Keratinocyte (primary cell): ENCODE results near the gene NEDD1. TPM values are rescaled to one million over a fixed set of nuclear protein-coding genes. Genes with fewer than 3 reads are reported as not detected.

Experiments used
- DNase-seq: peaks from one replicate; pipeline ENCODE4 v3.0.0-alpha.2; 2011; ENCODE audit warnings: low read depth, missing footprints, low spot score
- FAIRE-seq: peaks from 2 replicates; lab custom pipeline; 2011; peaks lifted over from hg19 to GRCh38; lab: Jason Lieb, UNC
- H2AFZ ChIP-seq: 2 replicates; pipeline ENCODE4 v1.6.0; 2012; ENCODE audit warnings: low read length, control low read depth, inconsistent platforms; ENCODE audit not compliant: control insufficient read depth
- H3K27ac ChIP-seq: 2 replicates; pipeline ENCODE4 v1.5.1; 2011; ENCODE audit warnings: low read length; ENCODE audit not compliant: control insufficient read depth, insufficient read depth
- H3K27me3 ChIP-seq: 3 replicates; pipeline ENCODE4 v1.6.0; 2011; ENCODE audit warnings: low read length; ENCODE audit not compliant: control insufficient read depth, insufficient read depth; ENCODE audit errors: extremely low read depth
- H3K36me3 ChIP-seq, 2 experiments: 2 replicates in 1 of 2; 3 replicates in 1 of 2; pipeline ENCODE4 v1.5.1; 2011; ENCODE audit warnings: low read length in 2 of 2, mild to moderate bottlenecking in 1 of 2; ENCODE audit not compliant: control insufficient read depth in 2 of 2, insufficient read depth in 2 of 2; ENCODE audit errors: extremely low read depth in 1 of 2
- H3K4me1 ChIP-seq: 3 replicates; pipeline ENCODE4 v1.5.1; 2011; ENCODE audit warnings: low read length; ENCODE audit not compliant: control insufficient read depth, insufficient read depth; ENCODE audit errors: extremely low read depth
- H3K4me2 ChIP-seq: 3 replicates; pipeline ENCODE4 v1.6.0; 2011; ENCODE audit warnings: low read depth, low read length; ENCODE audit not compliant: control insufficient read depth, insufficient read depth; ENCODE audit errors: extremely low read depth
- H3K4me3 ChIP-seq, 3 experiments: fragments of 200-600 bp in 1 of 3; sonication (generic) in 1 of 3; 2 replicates in 2 of 3; 3 replicates in 1 of 3; pipeline ENCODE4 v1.5.1; 2011 to 2016; ENCODE audit warnings: low read length in 3 of 3, mild to moderate bottlenecking in 3 of 3, control low read depth in 2 of 3, inconsistent platforms in 1 of 3, low read depth in 1 of 3, mixed read lengths in 1 of 3, mixed run types in 1 of 3, moderate library complexity in 1 of 3; ENCODE audit not compliant: control insufficient read depth in 2 of 3, insufficient read depth in 2 of 3; ENCODE audit errors: extremely low read depth in 1 of 3
- H3K79me2 ChIP-seq: 2 replicates; pipeline ENCODE4 v1.6.0; 2012; ENCODE audit warnings: low read length; ENCODE audit not compliant: control insufficient read depth, insufficient read depth
- H3K9ac ChIP-seq: 3 replicates; pipeline ENCODE4 v1.6.0; 2011; ENCODE audit warnings: low read length; ENCODE audit not compliant: control insufficient read depth, insufficient read depth; ENCODE audit errors: extremely low read depth
- H3K9me1 ChIP-seq: 3 replicates; pipeline ENCODE4 v1.6.0; 2011; ENCODE audit warnings: low read length; ENCODE audit not compliant: control insufficient read depth, insufficient read depth; ENCODE audit errors: extremely low read depth
- H3K9me3 ChIP-seq: 2 replicates; pipeline ENCODE4 v1.5.1; 2012; ENCODE audit warnings: low read depth, low read length; ENCODE audit not compliant: control insufficient read depth
- H4K20me1 ChIP-seq: 3 replicates; pipeline ENCODE4 v1.6.0; 2011; ENCODE audit warnings: low read length; ENCODE audit not compliant: control insufficient read depth, insufficient read depth; ENCODE audit errors: extremely low read depth
- CTCF ChIP-seq, 3 experiments: IDR thresholded peaks in 1 of 3; conservative IDR thresholded peaks in 1 of 3; optimal IDR thresholded peaks in 1 of 3; 2 replicates in 2 of 3; 3 replicates in 1 of 3; pipeline versions ENCODE3 to v1.5.1; 2011; ENCODE audit warnings: low read length in 3 of 3, mild to moderate bottlenecking in 3 of 3, moderate library complexity in 2 of 3, control low read depth in 1 of 3, inconsistent platforms in 1 of 3; ENCODE audit not compliant: insufficient read depth in 2 of 3; ENCODE audit errors: extremely low read depth in 1 of 3
- EZH2 ChIP-seq: IDR thresholded peaks from one replicate; pipeline ENCODE4 v1.6.1; 2012; ENCODE audit warnings: inconsistent platforms, mild to moderate bottlenecking, low read length, moderate library complexity
- dilution Hi-C: fragments of 300-500 bp; cut with MboI; formaldehyde crosslinking; loops from one replicate; pipeline ENCODE4 v1.7.0; 2020; ENCODE audit warnings: low sequenced_read_pairs; ENCODE audit not compliant: extremely low pct_ligation_motif_present
- polyA plus RNA-seq, 5 experiments: library from polyadenylated mRNA; depleted of rRNA in 3 of 5; stranded (reverse) in 3 of 5; stranded (forward) in 1 of 5; unstranded in 1 of 5; fragments of >200 nt; gene quantifications; 1 replicate in 1 of 5; 2 replicates in 3 of 5; 3 replicates in 1 of 5; pipeline versions ENCODE4 v1.2.1 to v1.2.3, GENCODE V29; 2011 to 2012; ENCODE audit warnings: missing spikeins in 2 of 5, low read depth in 1 of 5, low replicate concordance in 1 of 5

Gene NEDD1
- polyA plus RNA-seq, 1 donor (not counting 4 experiments of a cell fraction or from before 2014, with no cell fraction given), result 44.4 TPM

- TF ChIP-seq CTCF (optimal IDR thresholded peaks at IDR 0.05 in 1 of 3, IDR thresholded peaks at IDR 0.05 in 1 of 3, conservative IDR thresholded peaks at IDR 0.05 in 1 of 3; ENCODE audit: extremely low read depth in 1 of 3, insufficient read depth in 2 of 3, low read length in 3 of 3), result no peak
- no peak for TF ChIP-seq EZH2
- no peaks in the 10 kb centered on the region for H3K9me3 ChIP-seq
- no peaks in the 10 kb centered on the region for H3K9me1 ChIP-seq
- H3K4me3 ChIP-seq, result no peak overlapping the region
- no peak overlapping the region for H2AFZ ChIP-seq
- no peaks in the 10 kb centered on the region for H3K36me3 ChIP-seq
- DNase-seq, result no peak
- no peak overlapping the region for H3K9ac ChIP-seq
- dilution Hi-C loops, result no loop called here
- no peaks in the 10 kb centered on the region for H3K27me3 ChIP-seq
- H3K4me2 ChIP-seq, result no peak overlapping the region
- no peaks in the 10 kb centered on the region for H4K20me1 ChIP-seq
- H3K79me2 ChIP-seq, result no peaks in the 10 kb centered on the region
- no peaks in the 10 kb centered on the region for H3K4me1 ChIP-seq
- H3K27ac ChIP-seq, result no peak overlapping the region
- FAIRE-seq, result no peak
Observed at GRCh38 chr12:96994900-96995299, 87.8 kb downstream of the NEDD1 start.

GRCh38 chr12:96995861-96996260, 88.8 kb downstream of the NEDD1 start:
- no peak overlapping the region for H3K9ac ChIP-seq
- no peak overlapping the region for H3K4me3 ChIP-seq
- no peak overlapping the region for H2AFZ ChIP-seq
- no peaks in the 10 kb centered on the region for H3K27me3 ChIP-seq
- FAIRE-seq (no peak), DNase-seq (no peak)
- H3K9me3 ChIP-seq, result no peaks in the 10 kb centered on the region
- no peaks in the 10 kb centered on the region for H3K9me1 ChIP-seq
- no peaks in the 10 kb centered on the region for H3K4me1 ChIP-seq
- no peaks in the 10 kb centered on the region for H4K20me1 ChIP-seq
- TF ChIP-seq CTCF (optimal IDR thresholded peaks at IDR 0.05 in 1 of 3, IDR thresholded peaks at IDR 0.05 in 1 of 3, conservative IDR thresholded peaks at IDR 0.05 in 1 of 3; ENCODE audit: extremely low read depth in 1 of 3, insufficient read depth in 2 of 3, low read length in 3 of 3), result no peak
- no peak for TF ChIP-seq EZH2
- no peak overlapping the region for H3K4me2 ChIP-seq
- dilution Hi-C loops, result no loop called here
- H3K27ac ChIP-seq, result no peak overlapping the region
- H3K79me2 ChIP-seq, result no peaks in the 10 kb centered on the region
- H3K36me3 ChIP-seq, result no peaks in the 10 kb centered on the region
